Stimulated activated naive CD8-positive, alpha-beta T cell treated with anti-CD3 and anti-CD28 coated beads, Interleukin-15, Interleukin-2, amounts not matched to agents 100 U/mL and 50 U/mL, for 24 hours (primary cell): ENCODE results near the gene RNF2.
"Not testable (repeated sequence)": the region's sequence is repeated elsewhere in the genome, so short reads cannot be mapped to it uniquely, and the experiment has no call there.

Experiments used
- ATAC-seq: fragments of 150-1000 bp; cut with Tn5 transposase; one replicate; pipeline ENCODE4 v1.10.0; 2021
- DNase-seq: peaks from one replicate; pipeline ENCODE4 v3.0.0; 2021

RNF2 gene

GRCh38 chr1:185044981-185045813 is at the start of gene RNF2:
Gene RNF2 (plus strand): TSS chr1:185045558. CDS start chr1:185087554, 41,996 bp downstream.
- peak; percentile 91 for ATAC-seq
- DNase-seq: peak; percentile 85

- not testable (repeated sequence) for DNase-seq, ATAC-seq
These were observed 45.4 kb upstream of the RNF2 start for GRCh38 chr1:184999974-185000373.

DNA sequence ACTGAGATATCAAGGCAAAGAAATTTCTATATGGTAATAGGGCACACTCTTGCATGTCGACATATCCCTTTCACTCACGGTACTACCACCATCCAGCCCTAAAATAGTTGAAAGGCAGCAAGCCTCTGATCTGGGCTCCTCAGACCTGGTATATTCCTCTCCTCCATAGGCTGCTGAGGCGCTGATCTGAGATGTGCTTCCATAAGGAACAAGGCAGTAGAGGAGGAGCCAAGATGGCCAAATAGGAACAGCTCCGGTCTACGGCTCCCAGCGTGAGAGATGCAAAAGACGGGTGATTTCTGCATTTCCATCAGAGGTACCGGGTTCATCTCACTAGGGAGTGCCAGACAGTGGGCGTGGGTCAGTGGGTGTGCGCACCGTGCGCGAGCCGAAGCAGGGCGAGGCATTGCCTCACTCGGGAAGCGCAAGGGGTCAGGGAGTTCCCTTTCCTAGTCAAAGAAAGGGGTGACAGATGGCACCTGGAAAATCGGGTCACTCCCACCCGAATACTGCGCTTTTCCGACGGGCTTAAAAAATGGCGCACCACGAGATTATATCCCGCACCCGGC is 44.0 kb upstream of the RNF2 start:
- not testable (repeated sequence) for ATAC-seq, DNase-seq

DNA sequence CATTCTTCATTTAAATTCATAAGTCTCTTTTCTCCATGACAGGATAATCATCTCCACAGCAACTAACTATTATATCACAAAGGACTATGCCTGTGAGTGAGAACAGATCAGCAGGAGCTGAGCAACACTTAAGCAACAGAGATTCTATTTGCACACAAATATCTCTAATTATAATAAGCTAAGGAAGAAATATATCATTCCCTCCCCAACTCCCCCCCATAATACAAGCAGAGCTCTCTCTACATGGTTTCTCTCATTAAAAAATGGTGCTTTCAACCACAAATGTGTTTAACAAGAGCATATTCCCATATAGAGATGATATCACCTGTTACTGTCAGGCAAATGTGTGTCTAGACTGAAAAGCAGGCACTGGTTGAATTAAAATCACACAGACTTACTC is 36.5 kb upstream of the RNF2 start:
- ATAC-seq: no peak
- DNase-seq: no peak

DNA sequence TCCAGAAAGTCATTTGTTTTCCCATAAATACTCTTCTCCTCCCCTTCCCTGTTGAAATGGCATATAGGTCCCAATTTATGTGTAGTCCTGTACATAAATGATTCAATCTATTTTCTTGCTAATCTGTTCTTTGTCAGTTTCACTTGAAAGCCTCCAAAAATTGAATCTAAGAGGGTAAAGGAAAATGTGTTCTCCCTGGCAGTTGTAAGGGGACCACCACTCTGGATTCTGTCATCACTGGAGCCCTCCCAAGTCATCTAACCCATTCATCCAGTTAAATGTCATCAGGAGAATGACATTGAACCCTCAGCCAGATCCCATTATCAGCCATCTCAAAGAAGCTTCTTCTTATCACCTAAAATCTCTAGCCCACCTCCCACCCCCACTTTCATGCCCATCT is 35.0 kb upstream of the RNF2 start:
- DNase-seq: no peak
- ATAC-seq: no peak

DNA sequence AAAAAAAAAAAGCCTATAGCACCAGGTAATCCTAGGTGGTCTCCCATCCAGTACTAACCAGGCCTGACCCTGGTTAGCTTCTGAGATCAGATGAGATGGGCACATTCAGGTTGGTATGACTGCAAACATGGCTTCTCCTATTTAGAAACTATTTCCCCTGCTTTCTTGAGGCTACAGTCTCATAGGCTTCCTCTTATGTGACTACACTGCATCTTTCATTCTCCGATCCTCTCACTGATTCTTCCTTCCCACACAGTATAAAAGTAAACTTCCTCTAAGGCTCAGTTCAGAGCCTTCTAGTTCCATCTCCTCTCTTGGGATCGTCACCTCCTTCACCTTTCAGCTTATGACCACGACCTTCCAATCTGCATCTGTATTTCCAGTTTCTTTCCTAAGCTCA is 30.4 kb upstream of the RNF2 start:
- DNase-seq: no peak
- ATAC-seq: no peak

DNA sequence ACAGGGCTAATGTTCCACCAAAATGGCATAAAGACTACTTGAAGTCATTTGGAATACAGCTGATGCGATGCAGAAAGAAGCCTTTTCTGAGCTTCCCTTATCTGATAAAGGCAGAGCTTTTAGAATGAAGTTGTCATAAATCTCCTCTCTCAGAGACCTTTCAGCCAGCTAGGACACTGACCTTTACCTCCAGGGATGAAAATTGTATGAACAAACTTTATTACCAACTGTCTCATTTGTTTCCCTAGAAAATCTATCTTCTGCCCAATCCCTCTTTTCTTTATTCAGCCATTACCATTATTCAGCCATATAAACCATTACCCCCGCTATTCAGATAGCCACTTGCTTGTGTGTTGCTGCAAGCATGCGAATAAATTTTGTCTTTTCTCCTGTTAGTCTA is 29.7 kb upstream of the RNF2 start:
- ATAC-seq: no peak
- DNase-seq: no peak

DNA sequence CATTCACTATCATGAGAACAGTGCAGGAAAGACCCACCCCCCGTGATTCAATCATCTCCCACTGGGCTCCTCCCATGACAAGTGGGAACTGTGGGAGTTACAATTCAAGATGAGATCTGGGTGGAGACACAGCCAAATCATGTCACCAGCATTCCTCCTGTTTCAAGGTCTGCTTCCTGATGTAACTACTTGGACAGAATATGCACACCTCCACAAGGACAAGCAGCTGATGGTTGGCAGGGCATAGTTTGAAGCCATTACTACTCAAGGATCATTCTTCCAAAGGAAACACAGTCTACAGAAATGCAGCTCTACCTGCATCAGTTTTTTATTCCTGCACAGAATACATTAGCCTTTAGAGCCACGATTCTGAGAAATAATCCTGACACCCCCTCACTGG is 28.5 kb upstream of the RNF2 start:
- DNase-seq (no peak), ATAC-seq (no peak)

GRCh38 chr1:185017338-185017737 is 28.0 kb upstream of the RNF2 start:
- ATAC-seq (no peak), DNase-seq (no peak)

- ATAC-seq: no peak
- no peak for DNase-seq
These were observed 27.4 kb upstream of the RNF2 start for GRCh38 chr1:185017966-185018365.

DNA sequence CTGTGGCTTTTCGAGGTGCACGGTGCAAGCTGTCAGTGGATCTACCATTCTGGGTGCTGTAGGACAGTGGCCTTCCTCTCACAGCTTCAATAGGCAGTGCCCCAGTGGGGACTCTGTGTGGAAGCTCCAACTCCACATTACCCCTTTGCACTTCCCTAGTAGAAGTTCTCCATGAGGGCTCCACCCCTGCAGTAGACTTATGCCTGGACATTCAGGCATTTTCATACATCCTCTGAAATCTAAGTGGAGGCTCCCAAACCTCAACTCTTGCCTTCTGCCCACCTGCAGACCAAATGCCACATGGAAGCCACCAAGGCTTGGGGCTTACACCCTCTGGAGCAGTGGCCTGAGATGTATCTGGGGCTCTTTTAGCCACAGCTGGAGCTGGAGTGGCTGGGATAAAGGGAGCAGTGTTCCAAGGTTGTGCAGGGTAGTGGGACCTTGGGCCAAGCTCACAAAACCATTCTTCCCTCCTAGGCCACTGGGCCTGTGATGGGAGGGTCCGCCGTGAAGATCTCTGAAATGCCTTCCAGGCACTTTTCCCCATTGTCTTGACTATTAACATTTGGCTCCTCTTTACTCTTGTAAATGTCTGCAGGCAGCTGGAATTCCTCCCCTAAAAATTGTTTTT is 18.0 kb upstream of the RNF2 start:
- no peak for DNase-seq
- ATAC-seq: no peak

- DNase-seq: no peak
- ATAC-seq: no peak
These were observed 11.7 kb upstream of the RNF2 start for GRCh38 chr1:185033686-185034085.

DNA sequence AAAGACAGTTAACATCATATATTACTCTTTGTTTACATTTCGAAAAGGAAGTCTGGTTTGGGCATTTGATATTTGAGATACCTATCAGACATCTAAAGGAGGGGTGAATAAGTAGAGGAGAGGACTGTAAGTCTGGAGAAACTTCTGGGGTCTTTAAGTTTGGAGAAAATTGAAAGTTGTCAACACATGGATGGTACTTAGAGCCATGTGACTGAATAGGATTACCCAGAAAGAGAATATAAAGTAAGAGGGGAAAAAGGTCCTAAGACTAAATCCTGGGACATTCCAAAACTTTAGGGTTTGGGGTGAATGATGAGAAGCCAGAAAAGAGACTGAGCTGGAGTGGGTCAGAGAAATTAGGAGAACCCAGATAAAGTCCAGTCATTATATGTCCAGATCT is 10.1 kb upstream of the RNF2 start:
- ATAC-seq: no peak
- DNase-seq: no peak

DNA sequence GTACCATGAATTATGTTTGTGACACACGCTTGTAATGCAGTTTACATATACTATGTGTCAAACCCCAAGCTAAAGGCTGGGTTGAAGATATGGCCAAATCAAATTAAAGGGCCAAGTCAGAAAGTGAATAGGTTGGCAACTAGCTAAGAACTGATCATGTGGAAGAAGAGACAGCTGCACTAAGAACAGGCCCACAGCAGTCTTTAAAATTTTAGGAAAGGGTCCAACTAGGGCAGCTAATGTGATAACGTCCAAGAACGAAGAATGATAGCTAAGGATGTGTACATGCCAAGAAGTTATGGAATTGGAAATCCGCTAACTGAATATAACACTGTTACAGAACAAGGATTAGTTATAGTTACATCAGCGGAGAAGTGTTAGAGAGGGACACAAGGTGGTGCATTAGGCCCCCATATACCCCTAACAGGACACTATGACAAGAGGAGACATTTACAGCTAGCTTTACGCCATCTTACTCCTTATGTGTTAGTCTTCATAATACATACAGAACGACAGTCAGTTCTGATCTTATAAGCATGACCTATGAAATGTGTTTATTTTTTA is 6.5 kb upstream of the RNF2 start:
- DNase-seq (no peak), ATAC-seq (no peak)

- no peak for ATAC-seq
These were observed 5.5 kb upstream of the RNF2 start for GRCh38 chr1:185039726-185040407.

GRCh38 chr1:185040408-185040735 is 5.0 kb upstream of the RNF2 start:
- no peak for DNase-seq
- ATAC-seq: no peak

More at GRCh38 chr1:185039726-185040407, 5.5 kb upstream of the RNF2 start:
- DNase-seq: no peak

GRCh38 chr1:185041742-185042141 is 3.6 kb upstream of the RNF2 start:
- DNase-seq (no peak), ATAC-seq (no peak)

GRCh38 chr1:185042737-185043136 is 2.6 kb upstream of the RNF2 start:
- no peak for ATAC-seq
- DNase-seq: no peak

GRCh38 chr1:185044387-185044786 is 971 bp upstream of the RNF2 start:
- no peak for DNase-seq
- no peak for ATAC-seq

- ATAC-seq: peak; percentile 37
These were observed 595 bp downstream of the RNF2 start for GRCh38 chr1:185045814-185046492.

GRCh38 chr1:185046668-185047067 is 1.3 kb downstream of the RNF2 start:
- DNase-seq: no peak
- ATAC-seq: no peak

More at GRCh38 chr1:185045814-185046492, 595 bp downstream of the RNF2 start:
- peak; percentile 49 for DNase-seq

GRCh38 chr1:185049670-185050069 is 4.3 kb downstream of the RNF2 start:
- DNase-seq (no peak), ATAC-seq (no peak)
